H7 (cell line): ENCODE measurements around the gene TIMM44. TPM values are rescaled to one million over a fixed set of nuclear protein-coding genes. Genes with fewer than 3 reads are reported as not detected.
"Not testable (repeated sequence)": the region's sequence is repeated elsewhere in the genome, so short reads cannot be mapped to it uniquely, and the experiment has no call there.

Source experiments
- DNase-seq: peaks from one replicate; pipeline ENCODE4 v3.0.0; 2012
- H3K27me3 ChIP-seq: 2 replicates; pipeline ENCODE4 v1.6.0; 2011; ENCODE audit warnings: mild to moderate bottlenecking, low read length; ENCODE audit not compliant: control insufficient read depth, insufficient read depth
- H3K36me3 ChIP-seq: replicated peaks from 2 replicates; pipeline ENCODE4 v1.5.1; 2011; ENCODE audit warnings: low read length; ENCODE audit not compliant: control insufficient read depth, insufficient read depth
- H3K4me3 ChIP-seq: 2 replicates; pipeline ENCODE4 v1.5.1; 2011; ENCODE audit warnings: low read depth, mild to moderate bottlenecking, control low read depth, low read length, moderate library complexity; ENCODE audit not compliant: insufficient read depth
- total RNA-seq: library from RNA; depleted of rRNA; stranded (reverse); fragments of >200 nt; shearing (Covaris generic); gene quantifications from 2 replicates; pipeline ENCODE4 v1.2.3, GENCODE V29; 2014

The TIMM44 gene
- total RNA-seq, 1 experiment from 2014 or later: 131 TPM

DNA sequence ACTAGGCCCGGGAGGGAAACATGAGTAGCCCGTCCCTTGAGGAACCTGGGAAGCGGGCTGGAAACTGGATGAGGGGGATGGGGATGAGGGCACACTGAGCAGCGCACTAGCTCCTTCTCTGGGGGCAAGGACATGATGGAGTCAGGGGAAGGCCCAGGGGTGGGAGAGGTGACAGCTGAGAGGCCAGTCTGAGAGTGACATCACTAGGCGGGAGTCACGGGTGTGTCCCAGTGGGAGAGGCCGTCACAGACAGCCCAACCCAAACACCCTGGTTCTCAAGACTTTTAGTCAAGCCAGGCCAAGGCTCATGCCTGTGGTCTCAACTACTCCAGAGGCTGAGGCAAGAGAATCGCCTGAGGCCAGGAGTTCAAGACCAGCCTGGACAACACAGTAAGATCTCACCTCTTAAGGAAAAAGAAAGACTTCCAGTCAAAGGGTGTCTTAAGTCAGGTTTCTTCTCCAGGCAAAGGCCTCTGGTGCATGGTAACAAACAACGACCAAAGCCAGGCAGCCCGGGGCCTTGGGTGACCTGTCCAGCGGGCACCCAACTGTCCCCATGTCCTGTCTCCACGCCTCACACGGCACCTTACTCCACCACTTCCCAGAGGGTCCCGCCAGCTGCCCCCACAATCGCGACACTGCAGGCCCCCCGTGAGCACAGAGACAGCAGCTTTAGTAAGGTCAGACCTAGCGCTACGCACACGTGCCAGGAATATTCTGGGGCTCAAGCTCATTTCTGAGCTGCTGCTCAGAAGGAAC lies 25.5 kb upstream of the TIMM44 start:
- H3K36me3 ChIP-seq: peaks cover 34% of the 10 kb centered on the region

GRCh38 chr19:7968008-7968795 lies 24.7 kb upstream of the TIMM44 start:
- Histone ChIP-seq H3K27me3 (no peaks in the 10 kb centered on the region), H3K4me3 (no peak overlapping the region), H3K36me3 (peaks cover 34% of the 10 kb centered on the region)
- no peak for DNase-seq

More for the DNA sequence above, 25.5 kb upstream of the TIMM44 start:
- H3K4me3 ChIP-seq: no peak overlapping the region
- no peaks in the 10 kb centered on the region for H3K27me3 ChIP-seq
- no peak for DNase-seq

- no peak for DNase-seq
- Histone ChIP-seq H3K36me3 (peaks cover 39% of the 10 kb centered on the region), H3K27me3 (no peaks in the 10 kb centered on the region), H3K4me3 (no peak overlapping the region)
These were observed 22.6 kb upstream of the TIMM44 start for GRCh38 chr19:7965921-7966665.

GRCh38 chr19:7965259-7965841 lies 21.9 kb upstream of the TIMM44 start:
- Histone ChIP-seq H3K36me3 (peaks cover 43% of the 10 kb centered on the region), H3K27me3 (no peaks in the 10 kb centered on the region)
- DNase-seq: no peak

DNA sequence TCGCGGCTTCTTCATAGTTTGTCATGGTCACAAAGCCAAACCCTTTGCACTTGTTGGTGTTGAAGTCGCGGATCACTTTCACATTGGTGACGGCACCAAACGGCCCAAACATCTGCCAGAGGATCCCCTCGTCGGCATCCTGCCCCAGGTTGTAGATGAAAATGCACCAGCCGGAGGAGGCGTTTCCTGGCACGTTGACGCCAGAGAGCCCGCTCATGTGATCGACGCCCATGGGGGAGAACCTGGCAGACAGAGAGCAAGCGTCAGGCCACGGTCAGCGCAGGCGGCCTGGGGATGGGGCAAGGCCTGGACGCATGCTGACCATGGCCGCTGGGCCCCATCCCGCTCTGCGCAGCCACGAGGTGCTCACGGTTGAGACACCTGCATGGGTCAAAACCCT lies 20.1 kb upstream of the TIMM44 start:
- Histone ChIP-seq H3K27me3 (no peaks in the 10 kb centered on the region), H3K4me3 (no peak overlapping the region), H3K36me3 (peaks cover 38% of the 10 kb centered on the region)
- DNase-seq: no peak

More at GRCh38 chr19:7965259-7965841, 21.9 kb upstream of the TIMM44 start:
- no peak overlapping the region for H3K4me3 ChIP-seq

- Histone ChIP-seq H3K4me3 (no peak overlapping the region), H3K36me3 (peaks cover 32% of the 10 kb centered on the region), H3K27me3 (no peaks in the 10 kb centered on the region)
- no peak for DNase-seq
These were observed 19.3 kb upstream of the TIMM44 start for GRCh38 chr19:7962644-7963268.

- H3K4me3 ChIP-seq: no peak overlapping the region
- no peak for DNase-seq
- H3K36me3 ChIP-seq: peaks cover 30% of the 10 kb centered on the region
- no peaks in the 10 kb centered on the region for H3K27me3 ChIP-seq
These were observed 18.6 kb upstream of the TIMM44 start for GRCh38 chr19:7961920-7962626.

DNA sequence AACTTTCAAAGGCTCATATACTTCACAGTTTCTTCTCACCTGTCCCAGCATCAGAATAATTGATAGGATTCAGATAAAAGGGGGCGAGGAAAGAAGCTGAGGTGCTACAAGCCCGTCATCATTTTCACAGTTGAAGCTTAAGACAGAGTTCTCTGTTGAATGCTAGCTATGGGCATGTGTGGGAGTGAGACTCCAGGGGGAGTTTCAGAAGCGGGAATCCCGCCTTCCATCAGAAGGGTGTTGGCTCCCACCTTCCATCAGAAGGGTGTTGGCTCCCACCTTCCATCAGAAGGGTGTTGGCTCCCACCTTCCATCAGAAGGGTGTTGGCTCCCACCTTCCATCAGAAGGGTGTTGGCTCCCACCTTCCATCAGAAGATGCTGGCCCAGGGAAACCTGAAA lies 17.6 kb upstream of the TIMM44 start:
- H3K27me3 ChIP-seq, DNase-seq, H3K4me3 ChIP-seq: not testable (repeated sequence)
- peaks cover 26% of the 10 kb centered on the region for H3K36me3 ChIP-seq

GRCh38 chr19:7959211-7959610 lies 15.7 kb upstream of the TIMM44 start:
- no peaks in the 10 kb centered on the region for H3K27me3 ChIP-seq
- DNase-seq: no peak

DNA sequence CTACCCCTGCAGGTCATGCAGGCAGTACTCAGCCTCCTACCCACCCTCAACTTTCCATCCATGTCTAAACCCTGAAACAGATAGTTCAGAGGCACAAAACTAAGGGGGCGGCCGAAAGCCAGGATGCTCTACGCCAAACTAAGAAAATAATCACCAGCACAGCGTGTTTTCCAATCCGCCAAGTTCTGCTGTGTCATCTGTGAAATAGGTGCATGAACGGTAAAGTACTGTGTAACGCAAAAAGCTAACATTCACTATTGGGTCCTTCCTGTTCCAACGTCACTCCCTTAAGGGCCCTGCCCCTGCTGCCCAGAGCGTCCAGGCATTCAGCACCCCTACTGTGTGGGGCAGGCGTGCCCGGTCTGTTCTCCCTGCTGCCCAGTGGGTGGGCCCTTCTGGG lies 12.2 kb upstream of the TIMM44 start:
- no peak for DNase-seq
- Histone ChIP-seq H3K36me3 (peaks cover under 1% of the 10 kb centered on the region), H3K4me3 (no peak overlapping the region), H3K27me3 (no peaks in the 10 kb centered on the region)

More at GRCh38 chr19:7959211-7959610, 15.7 kb upstream of the TIMM44 start:
- H3K4me3 ChIP-seq: no peak overlapping the region
- H3K36me3 ChIP-seq: peaks cover 20% of the 10 kb centered on the region

- Histone ChIP-seq H3K4me3 (no peak overlapping the region), H3K36me3 (no peaks in the 10 kb centered on the region), H3K27me3 (no peaks in the 10 kb centered on the region)
- DNase-seq: no peak
These were observed 10.1 kb upstream of the TIMM44 start for GRCh38 chr19:7953576-7953975.

- no peaks in the 10 kb centered on the region for H3K27me3 ChIP-seq
- no peak for DNase-seq
- H3K4me3 ChIP-seq: no peak overlapping the region
- H3K36me3 ChIP-seq: no peaks in the 10 kb centered on the region
These were observed 9.6 kb upstream of the TIMM44 start for GRCh38 chr19:7953060-7953459.

DNA sequence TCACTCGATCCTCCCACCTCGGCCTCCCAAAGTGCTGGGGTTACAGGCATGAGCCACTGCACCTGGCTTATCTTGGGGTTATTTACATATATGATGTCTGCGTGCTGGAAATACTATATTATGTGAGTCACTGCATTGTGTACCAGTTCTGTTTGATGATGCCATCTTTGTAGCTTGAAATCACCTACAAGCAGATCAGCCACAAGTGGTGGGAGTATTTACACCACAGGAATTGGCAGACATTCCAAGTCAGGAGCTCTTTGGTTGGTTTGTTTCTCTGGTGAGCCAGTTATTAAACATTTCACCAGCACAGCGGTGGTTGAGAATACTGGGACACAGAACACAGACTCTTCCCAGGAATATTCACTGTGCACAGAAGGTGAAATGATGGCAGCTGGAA lies 4.5 kb upstream of the TIMM44 start:
- no peaks in the 10 kb centered on the region for H3K36me3 ChIP-seq
- DNase-seq: no peak

More for the DNA sequence above, 4.5 kb upstream of the TIMM44 start:
- no peaks in the 10 kb centered on the region for H3K27me3 ChIP-seq
- H3K4me3 ChIP-seq: no peak overlapping the region
